Duodenal mucosa (tissue), 2 donors: ENCODE data around the gene TRIM4.
"Not testable (repeated sequence)": the region's sequence is repeated elsewhere in the genome, so short reads cannot be mapped to it uniquely, and the experiment has no call there.

ENCODE experiments used
- H3K27ac ChIP-seq: one replicate; pipeline ENCODE4 v1.7.0; 2013; ENCODE audit warnings: low read depth, low read length
- H3K27me3 ChIP-seq, 2 donors: one replicate each; pipeline ENCODE4 v1.7.0; 2013; ENCODE audit warnings: low read length in 2 of 2, control low read depth in 1 of 2; ENCODE audit not compliant: insufficient read depth in 2 of 2, control insufficient read depth in 1 of 2
- H3K36me3 ChIP-seq, 2 donors: one replicate each; pipeline ENCODE4 v1.7.0; 2013; ENCODE audit warnings: low read length in 2 of 2, control low read depth in 1 of 2; ENCODE audit not compliant: insufficient read depth in 2 of 2, control insufficient read depth in 1 of 2
- H3K4me1 ChIP-seq, 2 donors: one replicate each; pipeline ENCODE4 v1.7.0; 2013; ENCODE audit warnings: low read length in 2 of 2, control low read depth in 1 of 2; ENCODE audit not compliant: insufficient read depth in 2 of 2, control insufficient read depth in 1 of 2
- H3K4me3 ChIP-seq, 2 donors: one replicate each; pipeline ENCODE4 v1.7.0; 2013; ENCODE audit warnings: low read length in 2 of 2, low read depth in 1 of 2
- H3K9ac ChIP-seq, 2 donors: one replicate each; pipeline ENCODE4 v1.7.0; 2013; ENCODE audit warnings: low read length in 2 of 2, low read depth in 1 of 2
- H3K9me3 ChIP-seq, 2 donors: one replicate each; pipeline ENCODE4 v1.7.0; 2013; ENCODE audit warnings: low read length in 2 of 2, control low read depth in 1 of 2; ENCODE audit not compliant: control insufficient read depth in 1 of 2

TRIM4 gene

DNA sequence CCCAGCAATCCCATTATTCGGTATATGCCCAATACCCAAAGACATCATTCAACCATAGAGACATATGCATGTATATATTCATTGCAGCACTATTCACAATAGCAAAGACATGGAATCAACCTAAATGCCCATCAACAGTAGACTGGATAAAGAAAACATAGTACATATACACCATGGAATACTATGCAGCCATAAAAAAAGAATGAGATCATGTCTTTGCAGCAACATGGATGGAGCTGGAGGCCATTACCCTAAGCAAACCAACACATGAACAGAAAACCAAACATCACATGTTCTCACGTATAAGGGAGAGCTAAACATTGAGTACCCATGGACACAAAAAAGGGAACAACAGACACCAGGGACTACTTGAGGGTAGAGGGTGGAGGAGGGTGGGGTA lies 29.0 kb downstream of the TRIM4 start:
- H3K4me3 ChIP-seq, H3K27me3 ChIP-seq, H3K4me1 ChIP-seq, H3K9ac ChIP-seq, H3K9me3 ChIP-seq, H3K27ac ChIP-seq: not testable (repeated sequence)
- peaks cover 8 to 16% of the 10 kb centered on the region in 2 donors for H3K36me3 ChIP-seq

DNA sequence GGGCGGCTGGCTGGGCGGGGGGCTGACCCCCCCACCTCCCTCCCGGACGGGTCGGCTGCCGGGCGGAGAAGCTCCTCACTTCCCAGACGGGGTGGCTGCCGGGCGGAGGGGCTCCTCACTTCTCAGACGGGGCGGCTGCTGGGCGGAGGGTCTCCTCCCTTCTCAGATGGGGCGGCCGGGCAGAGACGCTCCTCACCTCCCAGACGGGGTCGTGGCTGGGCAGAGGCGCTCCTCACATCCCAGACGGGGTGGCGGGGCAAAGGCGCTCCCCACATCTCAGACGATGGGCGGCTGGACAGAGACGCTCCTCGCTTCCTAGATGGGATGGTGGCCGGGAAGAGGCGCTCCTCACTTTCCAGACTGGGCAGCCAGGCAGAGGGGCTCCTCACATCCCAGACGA lies 31.0 kb downstream of the TRIM4 start:
- not testable (repeated sequence) for H3K27me3 ChIP-seq, H3K4me1 ChIP-seq, H3K9me3 ChIP-seq, H3K9ac ChIP-seq, H3K4me3 ChIP-seq, H3K27ac ChIP-seq
- H3K36me3 ChIP-seq: peaks cover 8 to 16% of the 10 kb centered on the region in 2 donors

GRCh38 chr7:99881370-99881769 lies 38.0 kb downstream of the TRIM4 start:
- Histone ChIP-seq H3K9me3 (no peaks in the 10 kb centered on the region), H3K27ac (no peak overlapping the region), H3K27me3 (no peaks in the 10 kb centered on the region), H3K36me3 (no peaks in the 10 kb centered on the region), H3K9ac (no peak overlapping the region), H3K4me1 (no peaks in the 10 kb centered on the region), H3K4me3 (no peak overlapping the region)

DNA sequence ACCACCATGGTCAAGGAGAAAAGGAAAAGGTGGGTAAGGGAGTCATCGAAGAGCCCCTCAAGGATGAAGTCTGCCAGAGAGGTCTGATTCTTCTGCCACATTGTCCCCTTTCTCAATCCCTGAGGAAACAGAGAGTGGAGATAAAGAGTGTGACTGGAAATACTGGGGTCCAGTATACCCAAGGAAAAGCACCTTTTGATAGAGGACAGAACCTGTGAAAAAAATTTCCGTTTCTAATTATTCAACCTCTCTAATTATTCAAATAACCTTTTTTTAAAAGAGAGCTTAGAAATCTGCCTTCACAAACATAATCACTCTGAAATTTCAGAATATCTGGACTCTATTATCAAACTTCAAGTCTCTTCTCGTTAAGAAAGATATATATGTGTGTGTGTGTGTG lies 42.4 kb downstream of the TRIM4 start, which contains the start of gene OR2AE1:
OR2AE1 (minus strand) TSS at position 101 of the 400 bp plus-strand sequence; CDS start at position 101, 0 bp downstream.
- no peaks in the 10 kb centered on the region for H3K4me1 ChIP-seq
- H3K27ac ChIP-seq: no peak within 1 kb of the TSS
- H3K36me3 ChIP-seq: no peaks in the 10 kb centered on the region
- H3K9ac ChIP-seq: no peak within 1 kb of the TSS
- no peaks in the 10 kb centered on the region for H3K9me3 ChIP-seq
- no peak within 1 kb of the TSS for H3K4me3 ChIP-seq
- H3K27me3 ChIP-seq: no peaks in the 10 kb centered on the region

- Histone ChIP-seq H3K9me3 (no peaks in the 10 kb centered on the region), H3K27ac (no peak overlapping the region), H3K9ac (no peak overlapping the region), H3K36me3 (no peaks in the 10 kb centered on the region), H3K4me1 (no peaks in the 10 kb centered on the region), H3K27me3 (no peaks in the 10 kb centered on the region), H3K4me3 (no peak overlapping the region)
Observed at GRCh38 chr7:99876491-99876890, 42.8 kb downstream of the TRIM4 start.

- Histone ChIP-seq H3K4me1 (no peaks in the 10 kb centered on the region), H3K27ac (no peak overlapping the region), H3K27me3 (no peaks in the 10 kb centered on the region)
Observed at GRCh38 chr7:99868246-99868645, 51.1 kb downstream of the TRIM4 start.

DNA sequence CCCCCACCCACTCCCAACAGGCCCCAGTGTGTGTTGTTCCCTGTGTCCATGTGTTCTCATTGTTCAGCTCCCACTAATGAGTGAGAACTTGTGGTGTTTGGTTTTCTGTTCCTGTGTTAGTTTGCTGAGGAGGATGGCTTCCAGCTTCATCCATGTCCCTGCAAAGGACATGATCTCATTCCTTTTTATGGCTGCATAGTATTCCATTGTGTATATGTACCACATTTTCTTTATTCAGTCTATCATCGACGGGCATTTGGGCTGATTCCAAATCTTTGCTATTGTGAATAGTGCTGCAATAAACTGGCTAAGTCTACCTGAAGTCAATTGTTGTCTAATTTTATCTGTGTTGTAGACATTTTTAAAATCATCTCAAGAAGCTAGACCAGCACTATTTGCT lies 51.9 kb downstream of the TRIM4 start:
- H3K36me3 ChIP-seq, H3K9me3 ChIP-seq, H3K27me3 ChIP-seq, H3K9ac ChIP-seq, H3K4me1 ChIP-seq, H3K27ac ChIP-seq, H3K4me3 ChIP-seq: not testable (repeated sequence)

More at GRCh38 chr7:99868246-99868645, 51.1 kb downstream of the TRIM4 start:
- no peak overlapping the region for H3K4me3 ChIP-seq
- H3K36me3 ChIP-seq: no peaks in the 10 kb centered on the region
- H3K9ac ChIP-seq: no peak overlapping the region
- H3K9me3 ChIP-seq: no peaks in the 10 kb centered on the region

GRCh38 chr7:99863847-99864440 lies 55.4 kb downstream of the TRIM4 start:
- Histone ChIP-seq H3K36me3 (no peaks in the 10 kb centered on the region), H3K4me3 (no peak overlapping the region), H3K9ac (no peak overlapping the region), H3K27me3 (no peaks in the 10 kb centered on the region), H3K9me3 (no peaks in the 10 kb centered on the region), H3K4me1 (no peaks in the 10 kb centered on the region), H3K27ac (no peak overlapping the region)

- Histone ChIP-seq H3K4me1 (no peaks in the 10 kb centered on the region), H3K9me3 (no peaks in the 10 kb centered on the region), H3K4me3 (no peak overlapping the region), H3K27ac (no peak overlapping the region), H3K36me3 (no peaks in the 10 kb centered on the region), H3K9ac (no peak overlapping the region), H3K27me3 (no peaks in the 10 kb centered on the region)
Observed at GRCh38 chr7:99860281-99861127, 58.8 kb downstream of the TRIM4 start.

DNA sequence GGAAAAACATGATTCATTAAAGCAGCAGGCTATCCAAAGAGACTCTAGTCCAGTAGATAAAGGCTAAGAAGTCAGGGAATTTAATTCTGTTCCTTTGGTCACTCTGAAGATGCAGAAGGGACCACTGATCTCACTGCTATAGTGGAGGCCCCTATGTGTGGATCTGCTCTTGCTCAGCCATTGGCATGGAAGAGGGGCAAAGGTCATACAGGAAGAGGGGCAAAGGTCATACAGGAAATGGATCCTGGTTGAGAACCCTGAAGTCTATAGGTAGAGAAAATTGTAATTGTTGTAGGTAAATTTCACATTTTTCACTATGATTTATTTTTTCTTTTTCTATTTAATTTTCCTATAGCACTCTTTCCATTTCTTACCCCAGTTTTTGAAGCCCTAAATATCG lies 64.1 kb downstream of the TRIM4 start:
- Histone ChIP-seq H3K27me3 (no peaks in the 10 kb centered on the region), H3K4me3 (no peak overlapping the region), H3K27ac (no peak overlapping the region), H3K36me3 (no peaks in the 10 kb centered on the region), H3K4me1 (no peaks in the 10 kb centered on the region), H3K9ac (no peak overlapping the region), H3K9me3 (no peaks in the 10 kb centered on the region)
